Right lobe of liver (tissue), 6 donors: ENCODE data around the gene NPEPPS. TPM values are rescaled to one million over a fixed set of nuclear protein-coding genes. Genes with fewer than 3 reads are reported as not detected.

Source experiments
- ATAC-seq, 4 donors: fragments of 200-7000 bp; cut with Tn5 transposase; one replicate each; pipeline ENCODE4 v1.9.1; 2020; ENCODE audit warnings: mild to moderate bottlenecking in 4 of 4, moderate library complexity in 4 of 4
- DNase-seq, 3 donors: peaks; one replicate each; pipeline ENCODE4 v3.0.0-alpha.2; 2020
- H3K27ac ChIP-seq, 3 donors: fragments of 200-600 bp; one replicate each; pipeline ENCODE4 v1.8.0; 2022
- H3K27me3 ChIP-seq, 2 donors: fragments of 200-600 bp; one replicate each; pipeline ENCODE4 v1.8.0; 2022
- H3K36me3 ChIP-seq, 4 donors: fragments of 200-600 bp; sonication (generic) in 1 of 4; one replicate each; pipeline versions ENCODE4 v1.5.1 to v1.8.0; 2017 to 2022; ENCODE audit warnings: control low read depth in 1 of 4
- H3K4me1 ChIP-seq, 4 donors: fragments of 200-600 bp; sonication (generic) in 1 of 4; one replicate each; pipeline versions ENCODE4 v1.5.1 to v1.8.0; 2017 to 2022; ENCODE audit warnings: control low read depth in 1 of 4
- H3K4me3 ChIP-seq, 3 donors: fragments of 200-600 bp; one replicate each; pipeline ENCODE4 v1.8.0; 2022
- H3K9me3 ChIP-seq, 4 donors: fragments of 200-600 bp; sonication (generic) in 1 of 4; one replicate each; pipeline versions ENCODE4 v1.5.1 to v1.8.0; 2017 to 2022; ENCODE audit warnings: control low read depth in 1 of 4
- CTCF ChIP-seq, 4 donors: fragments of 200-600 bp in 3 of 4; fragments of 450-650 bp in 1 of 4; IDR thresholded peaks; one replicate each; pipeline versions ENCODE4 v1.5.1 to v1.8.0; 2016 to 2022; ENCODE audit warnings: antibody characterized with exemption in 4 of 4, mild to moderate bottlenecking in 2 of 4
- POLR2A ChIP-seq: fragments of 450-650 bp; IDR thresholded peaks from one replicate; pipeline ENCODE4 v1.6.1; 2017; ENCODE audit warnings: antibody characterized with exemption, mild to moderate bottlenecking
- whole genome bisulfite sequencing: methylation state at CpG from one replicate; pipeline ENCODE4 v1.1.6; 2018; ENCODE audit warnings: low coverage, low lambda C conversion rate; ENCODE audit not compliant: insufficient coverage; ENCODE audit errors: missing lambda C conversion rate; 5-methylcytosine and 5-hydroxymethylcytosine counted together
- intact Hi-C, 2 donors: fragments of 100-400 bp; cut with DNase I; formaldehyde crosslinking; loops; one replicate each; pipeline versions ENCODE4 v1.11.2 to v1.14.1; 2022
- small RNA-seq, 2 experiments: library from RNA; depleted of rRNA; stranded (forward); fragments of <200 nt; gene quantifications; one replicate each; pipeline ENCODE3, GENCODE V24; 2016
- total RNA-seq, 6 experiments: library from RNA; depleted of rRNA in 2 of 6; stranded (reverse); fragments of >200 nt in 2 of 6; fragmentation: NEBNext Ultra II Directional in 3 of 6; extraction: Animal tissue kit (Norgen Biotek cat#: 25700) in 3 of 6; gene quantifications; one replicate each; pipeline versions ENCODE4 v1.1.0 to v1.2.4, GENCODE V29; 2016 to 2023
- donor health status: DM: no; HTN: yes; CAD: no.
- donor health status: DM: no; HTN: no; CAD: no.
- donor health status: DM: no; HTN: no; CAD: no.
- donor health status: DM: no; HTN: yes; CAD: no.
- donor health status: DM: no; HTN: yes; CAD: no.

The NPEPPS gene
- total RNA-seq, 6 experiments from 2014 or later: 30.0 to 55.1 (median 37.7) TPM

- TF ChIP-seq CTCF (IDR thresholded peaks at IDR 0.05): no peak
- TF ChIP-seq POLR2A: no peak
- intact Hi-C loops: no loop called here
- no peak overlapping the region for H3K27ac ChIP-seq
- H3K4me3 ChIP-seq: no peak overlapping the region
- peaks cover 0 to 5% (median 0%) of the 10 kb centered on the region in 4 donors for H3K4me1 ChIP-seq
- no peaks in the 10 kb centered on the region for H3K27me3 ChIP-seq
- DNase-seq: no peak
- no peaks in the 10 kb centered on the region for H3K9me3 ChIP-seq
- peaks cover 17 to 94% (median 54%) of the 10 kb centered on the region in 4 donors for H3K36me3 ChIP-seq
- ATAC-seq: no peak
Measured at GRCh38 chr17:47664624-47664941, 133.7 kb downstream of the NPEPPS start.

- 29% methylated on average over 3 of the region's 3 CpGs for WGBS
- no peaks in the 10 kb centered on the region for H3K4me1 ChIP-seq
- TF ChIP-seq POLR2A (no peak), CTCF (IDR thresholded peaks at IDR 0.05) (no peak)
- ATAC-seq: peak in 2 of 4 donors; percentile 28
- H3K4me3 ChIP-seq: no peak overlapping the region
- H3K9me3 ChIP-seq: no peaks in the 10 kb centered on the region
- no peak for DNase-seq
- no peaks in the 10 kb centered on the region for H3K27me3 ChIP-seq
- intact Hi-C loops: no loop called here
- peaks cover 22 to 95% (median 59%) of the 10 kb centered on the region in 4 donors for H3K36me3 ChIP-seq
- no peak overlapping the region for H3K27ac ChIP-seq
Measured at GRCh38 chr17:47665655-47666054, 134.7 kb downstream of the NPEPPS start.

- Histone ChIP-seq H3K36me3 (peaks cover 29 to 95% (median 62%) of the 10 kb centered on the region in 4 donors), H3K27ac (no peak overlapping the region), H3K4me3 (no peak overlapping the region), H3K9me3 (no peaks in the 10 kb centered on the region), H3K4me1 (no peaks in the 10 kb centered on the region), H3K27me3 (no peaks in the 10 kb centered on the region)
- intact Hi-C loops: no loop called here
- no peak for ATAC-seq
- 64% methylated on average over 4 of the region's 4 CpGs for WGBS
- no peak for DNase-seq
- TF ChIP-seq CTCF (IDR thresholded peaks at IDR 0.05): no peak
- no peak for TF ChIP-seq POLR2A
Measured at GRCh38 chr17:47669081-47669480, 138.2 kb downstream of the NPEPPS start.

GRCh38 chr17:47670064-47670463 is 139.2 kb downstream of the NPEPPS start:
- TF ChIP-seq CTCF (IDR thresholded peaks at IDR 0.05) (no peak), POLR2A (no peak)
- intact Hi-C loops: no loop called here
- peaks cover 29 to 97% (median 65%) of the 10 kb centered on the region in 4 donors for H3K36me3 ChIP-seq
- H3K4me3 ChIP-seq: no peak overlapping the region
- no peak for DNase-seq
- H3K4me1 ChIP-seq: no peaks in the 10 kb centered on the region
- no peaks in the 10 kb centered on the region for H3K9me3 ChIP-seq
- peak in 3 of 4 donors; percentile 22 to 45 (median 30) for ATAC-seq
- no peaks in the 10 kb centered on the region for H3K27me3 ChIP-seq
- 15% methylated on average over 1 of the region's 1 CpG for WGBS
- H3K27ac ChIP-seq: no peak overlapping the region

Small RNAs within 50 kb of the gene (small RNA-seq; reads per million reads assigned to genes)
- gene RF00019: 0 reads per million in 2 experiments

Other genes with a start within 250 kb of the NPEPPS start
- gene EFCAB13, start 207.2 kb upstream of the NPEPPS start, total RNA-seq: 1 to 10 TPM in 5 of 6 experiments, under 1 TPM in 1; 0.68 to 7.2 (median 3.2) TPM
- 100 to 1,000 TPM in 2 of 6 experiments, 10 to 100 TPM in 4; 80.8 to 104 (median 94.5) TPM for gene KPNB1, start 118.8 kb downstream of the NPEPPS start, total RNA-seq
- 1 to 10 TPM; 1.2 to 3.2 (median 2.2) TPM for gene TBKBP1, start 163.1 kb downstream of the NPEPPS start, total RNA-seq
- under 1 TPM in 5 of 6 experiments, not detected in 1; 0.19 to 0.56 (median 0.24) TPM for gene TBX21, start 202.1 kb downstream of the NPEPPS start, total RNA-seq